DMS53 (cell line): ENCODE measurements around the gene VWA1.
"Not testable (repeated sequence)": the region's sequence is repeated elsewhere in the genome, so short reads cannot be mapped to it uniquely, and the experiment has no call there.

Source experiments
- DNase-seq: peaks from one replicate; lab custom pipeline; 2025; lab: John Stamatoyannopoulos, UW

The VWA1 gene

DNA sequence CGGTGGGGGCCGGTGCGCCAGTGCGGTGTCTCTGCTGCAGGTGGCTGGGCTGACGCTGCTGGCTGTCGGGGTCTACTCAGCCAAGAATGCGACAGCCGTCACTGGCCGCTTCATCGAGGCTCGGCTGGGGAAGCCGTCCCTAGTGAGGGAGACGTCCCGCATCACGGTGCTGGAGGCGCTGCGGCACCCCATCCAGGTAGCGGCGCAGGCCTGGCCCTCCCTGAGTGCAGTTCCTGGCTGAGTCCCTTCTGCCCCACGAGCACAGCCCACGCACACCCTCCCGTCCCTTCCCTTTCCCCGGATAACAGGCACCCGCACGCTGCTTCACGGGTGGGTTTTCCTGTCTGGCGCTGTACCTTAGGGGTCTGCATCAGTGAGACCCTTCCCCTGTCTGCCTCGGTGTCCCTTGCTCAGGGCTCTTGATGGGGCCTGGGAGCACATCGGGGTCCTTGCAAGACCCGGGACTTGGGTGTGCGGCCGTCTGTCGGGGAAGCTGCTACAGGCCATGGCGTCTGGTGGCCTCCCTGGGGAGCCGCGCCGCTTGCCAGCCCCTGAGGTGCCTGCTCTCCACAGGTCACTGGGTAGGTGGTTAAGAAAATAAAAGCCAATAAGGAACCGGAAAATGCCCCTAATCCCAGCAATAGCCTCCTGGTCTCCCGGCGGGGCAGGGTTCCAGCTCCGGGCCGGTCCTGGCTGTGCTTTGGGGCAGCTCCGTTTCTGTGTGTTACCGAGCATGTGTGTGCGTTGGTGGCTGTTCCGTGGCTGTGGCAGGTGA lies 49.7 kb downstream of the VWA1 start:
- not testable (repeated sequence) for DNase-seq

DNA sequence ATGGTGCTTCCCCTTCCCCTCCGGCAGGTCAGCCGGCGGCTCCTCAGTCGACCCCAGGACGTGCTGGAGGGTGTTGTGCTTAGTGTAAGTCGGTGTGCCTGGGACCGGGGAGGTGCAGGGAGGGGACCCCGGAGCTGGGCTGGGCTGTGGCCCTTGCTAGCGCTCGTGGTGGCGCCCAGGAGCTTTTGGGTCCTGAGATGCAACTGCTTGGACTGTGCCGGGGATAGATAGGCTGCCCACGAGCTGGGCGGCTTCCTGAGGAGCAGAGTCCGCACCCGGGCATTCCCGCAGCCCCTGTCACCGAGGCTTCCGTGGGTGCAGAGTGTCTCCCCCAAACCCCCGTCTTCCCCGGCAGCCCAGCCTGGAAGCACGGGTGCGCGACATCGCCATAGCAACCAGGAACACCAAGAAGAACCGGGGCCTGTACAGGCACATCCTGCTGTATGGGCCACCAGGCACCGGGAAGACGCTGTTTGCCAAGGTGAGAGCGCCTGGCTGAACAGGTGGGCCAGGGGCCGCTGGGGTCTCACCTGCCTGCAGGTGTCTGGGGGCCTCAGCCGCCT lies 50.3 kb downstream of the VWA1 start:
- not testable (repeated sequence) for DNase-seq

DNA sequence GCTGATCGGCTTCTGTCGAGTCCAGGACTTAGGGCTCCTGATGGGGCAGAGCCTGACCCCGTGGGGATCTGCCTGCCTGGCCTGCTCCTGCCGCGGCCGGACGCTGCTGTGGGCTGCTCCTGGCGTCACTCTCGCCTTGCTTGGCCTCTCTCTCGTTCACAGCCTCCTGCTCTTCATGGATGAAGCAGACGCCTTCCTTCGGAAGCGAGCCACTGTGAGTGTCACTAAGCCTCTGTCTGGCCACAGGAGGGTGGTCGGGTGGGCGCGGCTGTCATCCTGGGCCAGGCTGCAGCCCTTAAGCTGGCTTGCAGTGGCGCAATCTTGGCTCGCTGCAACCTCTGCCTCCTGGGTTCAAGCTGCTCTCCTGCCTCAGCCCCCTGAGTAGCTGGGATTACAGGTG lies 52.2 kb downstream of the VWA1 start:
- DNase-seq = no peak

DNA sequence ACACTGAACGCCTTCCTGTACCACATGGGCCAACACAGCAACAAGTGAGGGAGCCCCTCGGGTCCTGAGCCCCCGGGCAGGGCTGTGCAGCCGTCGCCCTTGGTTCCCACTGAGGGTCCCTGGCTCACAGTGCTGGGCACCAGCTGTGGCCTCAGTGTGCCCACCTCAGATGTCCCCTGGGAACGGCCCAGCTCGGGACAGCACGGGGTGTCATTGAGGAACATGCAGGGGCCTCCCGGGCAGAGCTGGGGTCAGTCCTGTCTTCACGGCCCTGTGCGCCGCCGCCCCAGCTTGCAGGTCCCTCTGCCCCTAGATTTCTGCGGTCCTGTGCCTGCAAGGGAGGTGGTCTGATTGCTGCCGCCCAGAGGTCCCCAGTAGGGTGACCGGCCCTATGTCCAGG lies 53.7 kb downstream of the VWA1 start:
- no peak for DNase-seq

DNA sequence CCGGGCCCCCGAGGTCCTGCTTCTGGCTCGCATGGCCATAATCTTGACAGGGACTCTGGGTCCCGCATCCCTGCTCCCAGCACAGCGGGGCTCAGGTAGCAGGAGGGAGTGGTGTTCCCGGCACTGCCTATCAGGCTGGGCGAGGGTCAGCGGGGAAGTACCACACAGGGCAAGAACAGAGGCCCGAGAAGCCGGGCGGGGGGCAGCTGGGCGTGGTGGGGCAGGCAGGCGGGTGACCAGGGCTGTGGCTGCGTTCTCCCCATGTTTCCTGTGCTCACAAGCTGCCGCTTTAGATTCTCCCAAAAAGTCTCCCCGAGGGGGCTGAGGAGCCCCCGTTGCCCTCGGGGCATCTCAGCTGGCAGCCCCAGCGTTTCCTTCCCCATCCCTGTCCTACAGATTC lies 54.4 kb downstream of the VWA1 start:
- DNase-seq = no peak

DNA sequence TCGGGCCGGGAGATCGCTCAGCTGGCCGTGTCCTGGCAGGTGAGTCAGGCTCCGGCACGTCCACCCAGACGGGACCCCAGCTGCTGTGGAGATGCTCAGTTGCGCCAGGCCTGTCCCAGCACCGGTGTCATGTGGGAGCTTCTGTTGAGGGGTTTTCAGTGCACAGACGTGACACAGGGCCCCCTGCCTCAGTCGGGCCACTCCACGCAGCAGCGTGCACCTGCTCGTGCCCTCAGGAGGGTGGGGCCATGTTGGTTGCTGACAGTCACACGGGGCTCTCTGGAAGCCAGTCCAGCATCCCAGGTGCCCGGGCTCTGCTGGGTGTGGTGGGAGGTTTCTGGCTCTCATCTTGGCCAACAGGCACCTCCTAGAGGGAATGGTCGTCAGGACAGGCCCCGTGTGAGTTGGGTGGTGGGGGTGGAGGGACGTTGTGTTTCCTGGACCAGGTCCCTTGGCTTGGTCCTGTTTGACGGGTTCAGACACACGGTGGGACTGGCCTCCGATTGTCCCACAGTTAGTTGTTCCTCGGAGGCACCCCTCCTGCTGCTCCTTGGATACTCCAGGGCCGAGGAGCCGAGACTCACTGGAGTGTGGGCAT lies 55.2 kb downstream of the VWA1 start:
- DNase-seq = no peak

DNA sequence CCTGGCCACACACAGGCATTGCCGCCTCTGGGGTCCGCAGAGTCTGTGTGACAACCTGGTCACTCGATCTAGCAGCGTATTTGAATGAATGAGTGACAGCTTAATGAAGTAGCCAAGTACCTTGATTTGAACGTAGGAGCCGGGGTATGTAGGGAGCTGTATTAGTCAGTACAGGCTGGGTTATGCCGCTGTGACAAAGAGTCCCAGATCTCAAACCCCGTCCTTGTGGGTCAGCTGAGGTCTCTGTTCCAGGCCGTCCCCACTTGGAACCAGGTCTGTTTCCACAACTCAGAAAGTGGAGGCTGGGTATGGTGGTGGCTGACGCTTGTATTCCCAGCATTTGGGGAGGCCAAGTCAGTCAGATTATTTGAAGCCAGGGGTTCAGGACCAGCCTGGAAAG lies 56.1 kb downstream of the VWA1 start:
- DNase-seq = no peak
